HAP-1 (cell line): ENCODE results near the gene ZSCAN2.

Experiments used
- DNase-seq, 2 experiments: peaks; one replicate each; pipeline ENCODE4 v3.0.0-alpha.2; 2016 to 2020; ENCODE audit warnings: low spot score in 2 of 2
- H3K27me3 ChIP-seq: fragments of 250-450 bp; sonication (Bioruptor Pico); 2 replicates; pipeline ENCODE4 v1.5.1; 2020; ENCODE audit warnings: low read depth, mild to moderate bottlenecking, moderate library complexity
- H3K36me3 ChIP-seq: fragments of 250-450 bp; sonication (Bioruptor Pico); replicated peaks from 2 replicates; pipeline ENCODE4 v1.5.1; 2020; ENCODE audit warnings: mild to moderate bottlenecking
- H3K4me1 ChIP-seq: fragments of 250-450 bp; sonication (Bioruptor Pico); 2 replicates; pipeline ENCODE4 v1.5.1; 2020; ENCODE audit warnings: mild to moderate bottlenecking
- H3K4me3 ChIP-seq: fragments of 250-450 bp; sonication (Bioruptor Pico); 2 replicates; pipeline ENCODE4 v1.5.1; 2020; ENCODE audit warnings: mild to moderate bottlenecking, moderate library complexity
- H3K9me3 ChIP-seq: fragments of 250-450 bp; sonication (Bioruptor Pico); 2 replicates; pipeline ENCODE4 v1.5.1; 2020; ENCODE audit warnings: mild to moderate bottlenecking, moderate library complexity
- in situ Hi-C: fragments of 300-500 bp; cut with MboI; formaldehyde crosslinking; loops from 3 replicates; pipeline ENCODE4 v1.14.3; 2020; ENCODE audit warnings: low sequenced_read_pairs, inconsistent platforms, mixed read lengths

Gene ZSCAN2

DNA sequence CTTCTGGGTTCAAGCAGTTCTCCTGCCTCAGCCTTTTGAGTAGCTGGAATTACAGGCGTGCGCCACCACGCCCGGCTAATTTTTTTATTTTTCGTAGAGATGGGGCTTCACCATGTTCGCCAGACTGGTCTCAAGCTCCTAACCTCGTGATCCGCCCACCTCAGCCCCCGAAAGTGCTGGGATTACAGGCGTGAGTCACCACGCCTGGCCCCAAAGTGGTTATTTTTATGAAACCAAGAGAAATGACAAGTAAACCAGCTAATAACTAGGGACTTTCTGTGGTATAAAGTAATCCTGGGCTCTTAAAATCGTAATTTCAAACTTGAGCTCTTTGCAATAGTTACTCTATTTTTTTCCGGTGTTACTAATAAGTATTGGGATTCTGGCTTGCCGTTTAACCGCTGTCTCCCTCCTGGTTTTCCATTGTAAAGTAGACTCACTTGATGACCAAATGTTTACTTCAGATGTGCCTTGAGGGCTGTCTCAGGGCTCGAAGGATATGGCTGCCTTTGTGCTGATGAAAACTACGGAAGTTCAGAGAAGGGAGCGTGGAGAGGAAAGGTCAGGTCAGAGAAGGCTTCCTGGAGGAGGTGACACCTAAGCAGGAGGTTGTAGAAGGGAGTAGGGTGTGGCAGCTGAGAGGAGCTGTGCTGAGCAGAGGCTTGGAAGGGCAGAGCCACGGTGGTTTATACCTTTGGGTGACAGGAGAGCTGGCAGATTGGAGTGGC, 4.2 kb downstream of the ZSCAN2 start:
- H3K36me3 ChIP-seq: peaks cover 24% of the 10 kb centered on the region
- H3K4me3 ChIP-seq: no peak overlapping the region

DNA sequence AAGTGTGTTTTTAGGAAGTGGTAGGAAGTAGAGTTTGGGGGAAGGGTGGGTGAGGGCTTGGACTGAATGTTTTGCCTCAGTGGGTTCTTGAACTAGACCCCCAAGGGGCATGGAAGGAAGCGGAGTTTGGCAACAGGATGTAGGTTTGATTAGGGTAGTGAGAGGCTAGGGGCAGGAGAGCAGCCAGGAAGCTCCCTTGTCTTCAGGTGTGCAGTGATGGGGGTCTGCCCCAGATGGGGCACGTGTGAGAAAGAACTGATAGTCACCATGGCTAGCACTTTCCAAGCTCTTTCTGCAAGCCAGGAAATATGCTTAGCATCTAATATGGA, 4.7 kb downstream of the ZSCAN2 start:
- H3K4me1 ChIP-seq: peaks cover 5% of the 10 kb centered on the region
- no peak for DNase-seq
- in situ Hi-C loops: loop anchor here (25.0 kb wide), 1 partner anchor 557 kb away; no protein-coding TSS in a partner anchor
- H3K9me3 ChIP-seq: no peaks in the 10 kb centered on the region
- H3K36me3 ChIP-seq: peaks cover 24% of the 10 kb centered on the region
- no peaks in the 10 kb centered on the region for H3K27me3 ChIP-seq
- no peak overlapping the region for H3K4me3 ChIP-seq

More for the DNA sequence above, 4.2 kb downstream of the ZSCAN2 start:
- Histone ChIP-seq H3K9me3 (no peaks in the 10 kb centered on the region), H3K27me3 (no peaks in the 10 kb centered on the region), H3K4me1 (peaks cover 8% of the 10 kb centered on the region)
- in situ Hi-C loops: loop anchor here (25.0 kb wide), 1 partner anchor 557 kb away; no protein-coding TSS in a partner anchor
- no peak for DNase-seq

- Histone ChIP-seq H3K36me3 (peaks cover 21% of the 10 kb centered on the region), H3K4me1 (no peaks in the 10 kb centered on the region), H3K4me3 (no peak overlapping the region), H3K27me3 (no peaks in the 10 kb centered on the region), H3K9me3 (no peaks in the 10 kb centered on the region)
- in situ Hi-C loops: loop anchor here (25.0 kb wide), 1 partner anchor 556 kb away; no protein-coding TSS in a partner anchor
- DNase-seq: no peak
These were observed 5.9 kb downstream of the ZSCAN2 start for GRCh38 chr15:84606653-84607120.

GRCh38 chr15:84608707-84609284, 8.0 kb downstream of the ZSCAN2 start:
- in situ Hi-C loops: loop anchor here (25.0 kb wide), 1 partner anchor 554 kb away; no protein-coding TSS in a partner anchor
- Histone ChIP-seq H3K4me3 (no peak overlapping the region), H3K9me3 (no peaks in the 10 kb centered on the region), H3K27me3 (no peaks in the 10 kb centered on the region), H3K4me1 (no peaks in the 10 kb centered on the region), H3K36me3 (peaks cover 21% of the 10 kb centered on the region)
- no peak for DNase-seq

- in situ Hi-C loops: loop anchor here (25.0 kb wide), 1 partner anchor 552 kb away; no protein-coding TSS in a partner anchor
- DNase-seq: no peak
These were observed 9.2 kb downstream of the ZSCAN2 start for GRCh38 chr15:84609818-84610525.

GRCh38 chr15:84611631-84612030, 10.8 kb downstream of the ZSCAN2 start:
- Histone ChIP-seq H3K9me3 (no peaks in the 10 kb centered on the region), H3K27me3 (no peaks in the 10 kb centered on the region), H3K36me3 (peaks cover 5% of the 10 kb centered on the region; the same call in 1 of the 2 replicates), H3K4me1 (no peaks in the 10 kb centered on the region), H3K4me3 (no peak overlapping the region)
- in situ Hi-C loops: loop anchor here (25.0 kb wide), 1 partner anchor 551 kb away; no protein-coding TSS in a partner anchor
- DNase-seq: no peak

More at GRCh38 chr15:84609818-84610525, 9.2 kb downstream of the ZSCAN2 start:
- Histone ChIP-seq H3K9me3 (no peaks in the 10 kb centered on the region), H3K4me1 (no peaks in the 10 kb centered on the region), H3K4me3 (no peak overlapping the region), H3K36me3 (peaks cover 21% of the 10 kb centered on the region), H3K27me3 (no peaks in the 10 kb centered on the region)

DNA sequence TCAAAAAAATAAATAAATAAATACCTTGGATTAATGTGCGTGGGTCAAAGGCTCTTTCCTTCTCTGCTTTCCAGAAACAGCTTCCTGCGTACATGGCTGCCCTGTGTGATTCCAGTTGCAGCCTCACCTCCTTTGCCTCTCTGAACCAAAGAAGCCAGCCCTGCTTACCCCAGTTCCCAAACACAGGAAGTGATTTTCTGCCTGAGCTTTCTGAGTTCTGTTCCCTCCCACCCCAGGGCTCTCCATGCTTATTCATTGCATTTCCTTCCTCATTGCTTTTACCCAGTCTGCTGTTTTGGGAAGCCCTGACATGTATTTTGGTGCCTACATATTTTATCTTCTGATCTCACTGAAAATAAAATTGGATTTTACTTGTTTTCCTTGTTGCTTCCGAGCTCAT, 15.4 kb downstream of the ZSCAN2 start:
- H3K27me3 ChIP-seq: no peaks in the 10 kb centered on the region
- H3K4me3 ChIP-seq: no peak overlapping the region
- in situ Hi-C loops: loop anchor here (25.0 kb wide), 1 partner anchor 546 kb away; no protein-coding TSS in a partner anchor
- H3K36me3 ChIP-seq: peaks cover 9% of the 10 kb centered on the region
- no peak for DNase-seq
- no peaks in the 10 kb centered on the region for H3K4me1 ChIP-seq
- peaks cover 15% of the 10 kb centered on the region for H3K9me3 ChIP-seq

GRCh38 chr15:84620626-84621025, 19.8 kb downstream of the ZSCAN2 start:
- DNase-seq: no peak
- Histone ChIP-seq H3K36me3 (peaks cover 24% of the 10 kb centered on the region), H3K27me3 (no peaks in the 10 kb centered on the region), H3K4me1 (no peaks in the 10 kb centered on the region), H3K4me3 (no peak overlapping the region), H3K9me3 (peaks cover 30% of the 10 kb centered on the region)
- in situ Hi-C loops: loop anchor here (25.0 kb wide), 1 partner anchor 542 kb away; no protein-coding TSS in a partner anchor

GRCh38 chr15:84621358-84621979, 20.7 kb downstream of the ZSCAN2 start:
- in situ Hi-C loops: loop anchor here (25.0 kb wide), 1 partner anchor 541 kb away; no protein-coding TSS in a partner anchor
- no peaks in the 10 kb centered on the region for H3K4me1 ChIP-seq
- peaks cover 30% of the 10 kb centered on the region for H3K9me3 ChIP-seq
- H3K4me3 ChIP-seq: no peak overlapping the region
- peaks cover 24% of the 10 kb centered on the region for H3K36me3 ChIP-seq
- H3K27me3 ChIP-seq: no peaks in the 10 kb centered on the region
- no peak for DNase-seq

DNA sequence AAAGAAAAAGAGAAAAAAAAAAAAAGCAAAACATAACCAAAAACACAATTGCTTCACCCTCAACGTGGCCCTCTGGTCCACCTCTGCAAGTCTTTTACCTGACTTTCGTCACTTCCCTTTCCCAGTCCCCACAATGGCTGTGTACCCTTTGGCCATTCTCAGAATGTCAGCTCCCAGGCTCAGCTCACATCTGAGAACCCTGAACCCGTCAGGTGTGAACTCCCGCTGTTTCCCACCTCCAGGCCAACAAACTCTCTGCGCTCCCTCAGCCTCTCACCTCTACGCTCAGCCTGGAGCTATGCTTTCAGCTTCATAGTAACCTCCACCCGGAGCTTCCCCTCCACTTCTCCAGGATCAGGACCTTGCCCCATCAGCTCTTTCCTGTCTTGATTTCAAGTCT, 23.6 kb downstream of the ZSCAN2 start:
- Histone ChIP-seq H3K4me3 (no peak overlapping the region), H3K36me3 (peaks cover 24% of the 10 kb centered on the region), H3K4me1 (no peaks in the 10 kb centered on the region), H3K27me3 (no peaks in the 10 kb centered on the region), H3K9me3 (peaks cover 29% of the 10 kb centered on the region)
- no peak for DNase-seq
- in situ Hi-C loops: loop anchor here (25.0 kb wide), 1 partner anchor 538 kb away; no protein-coding TSS in a partner anchor

DNA sequence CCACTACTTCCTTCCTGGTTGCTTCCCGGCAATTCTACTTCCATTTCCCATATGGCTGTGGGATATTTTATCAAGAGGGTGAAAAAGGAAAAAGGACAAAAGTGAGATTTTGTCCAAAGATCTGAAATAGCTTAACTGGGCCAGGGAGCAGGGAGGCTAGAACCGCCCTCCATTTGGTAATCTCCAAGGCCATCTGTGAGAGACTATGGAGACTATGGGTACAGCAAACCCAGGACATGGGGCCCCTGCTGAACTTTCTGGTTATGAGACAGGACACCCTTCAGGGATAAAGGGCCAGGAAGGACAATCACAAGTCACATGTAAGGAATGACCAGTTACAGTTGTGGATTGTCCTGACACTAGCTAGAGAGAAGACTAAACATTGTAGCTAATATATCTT, 24.3 kb downstream of the ZSCAN2 start:
- Histone ChIP-seq H3K36me3 (peaks cover 24% of the 10 kb centered on the region), H3K9me3 (peaks cover 26% of the 10 kb centered on the region), H3K4me3 (no peak overlapping the region), H3K4me1 (no peaks in the 10 kb centered on the region), H3K27me3 (no peaks in the 10 kb centered on the region)
- DNase-seq: no peak
- in situ Hi-C loops: no loop called here

DNA sequence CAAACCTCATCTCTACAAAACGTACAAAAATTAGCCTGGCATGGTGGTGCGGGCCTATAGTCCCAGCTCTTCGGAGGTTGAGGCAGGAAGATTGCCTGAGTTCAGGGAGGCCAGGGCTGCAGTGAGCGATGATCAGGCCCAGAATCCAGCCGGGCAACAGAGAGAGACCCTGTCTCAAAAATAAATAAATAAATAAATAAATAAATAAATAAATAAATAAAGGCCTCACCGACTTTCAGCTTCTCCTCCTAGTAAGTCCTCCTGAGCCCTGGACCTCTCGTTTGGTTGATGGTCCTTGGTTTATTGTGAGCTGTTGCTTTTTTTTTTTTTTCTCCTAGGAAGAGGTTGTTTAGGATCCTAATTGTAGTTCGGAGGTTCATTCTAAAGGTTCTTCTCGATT, 28.2 kb downstream of the ZSCAN2 start:
- H3K36me3 ChIP-seq: no peaks in the 10 kb centered on the region
- H3K4me1 ChIP-seq: peaks cover 8% of the 10 kb centered on the region
- DNase-seq: no peak
- in situ Hi-C loops: no loop called here
- H3K9me3 ChIP-seq: no peaks in the 10 kb centered on the region
- H3K4me3 ChIP-seq: no peak overlapping the region
- H3K27me3 ChIP-seq: no peaks in the 10 kb centered on the region

DNA sequence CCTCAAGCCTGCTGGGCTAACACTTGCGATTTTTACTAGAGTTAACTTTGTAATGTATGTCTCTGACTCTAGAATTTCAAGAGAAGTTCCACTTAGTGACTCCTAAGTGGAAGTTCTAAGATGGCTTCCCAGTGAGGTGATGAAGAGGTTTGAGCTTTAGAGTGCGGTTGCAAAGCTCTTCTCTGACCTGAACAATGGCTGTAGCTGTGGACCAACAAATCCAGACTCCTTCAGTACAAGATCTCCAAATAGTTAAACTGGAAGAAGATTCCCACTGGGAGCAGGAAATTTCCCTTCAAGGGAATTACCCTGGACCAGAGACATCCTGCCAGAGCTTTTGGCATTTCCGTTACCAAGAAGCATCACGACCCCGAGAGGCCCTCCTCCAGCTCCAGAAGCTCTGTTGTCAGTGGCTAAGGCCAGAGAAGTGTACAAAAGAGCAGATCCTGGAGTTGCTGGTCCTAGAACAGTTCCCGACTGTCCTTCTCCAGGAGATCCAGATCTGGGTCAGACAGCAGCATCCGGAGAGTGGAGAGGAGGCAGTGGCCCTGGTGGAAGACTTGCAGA, 31.0 kb downstream of the ZSCAN2 start:
- H3K36me3 ChIP-seq: peaks cover 7% of the 10 kb centered on the region
- no peaks in the 10 kb centered on the region for H3K27me3 ChIP-seq
- in situ Hi-C loops: no loop called here
- peaks cover 14% of the 10 kb centered on the region for H3K4me1 ChIP-seq
- peak overlapping the region; percentile 52 for H3K4me3 ChIP-seq
- no peaks in the 10 kb centered on the region for H3K9me3 ChIP-seq
- peak; percentile 50 to 62 for DNase-seq
